Measurements from ENCODE around the gene PARP12.

DNA sequence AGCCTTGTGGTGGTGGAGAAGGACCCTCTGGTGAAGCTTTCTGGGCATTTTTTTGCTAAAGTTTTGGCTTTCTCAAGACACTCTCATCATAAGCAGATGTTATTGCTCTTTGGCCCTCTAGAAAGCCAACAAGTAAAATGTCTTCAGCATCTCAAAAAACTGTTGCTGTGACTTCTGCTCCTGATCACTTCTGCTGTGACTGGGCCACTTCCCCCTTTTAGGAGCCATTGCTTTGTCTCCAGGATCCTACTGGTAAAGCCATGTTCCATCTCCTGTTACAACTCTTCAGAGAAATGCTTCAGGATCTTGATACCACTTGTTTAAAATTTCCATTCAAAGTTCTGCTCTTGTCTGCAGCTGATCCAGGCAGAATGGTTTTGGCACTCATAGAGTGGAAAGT lies 10.9 kb downstream of the PARP12 start:
- TF ChIP-seq, protein P1, sequence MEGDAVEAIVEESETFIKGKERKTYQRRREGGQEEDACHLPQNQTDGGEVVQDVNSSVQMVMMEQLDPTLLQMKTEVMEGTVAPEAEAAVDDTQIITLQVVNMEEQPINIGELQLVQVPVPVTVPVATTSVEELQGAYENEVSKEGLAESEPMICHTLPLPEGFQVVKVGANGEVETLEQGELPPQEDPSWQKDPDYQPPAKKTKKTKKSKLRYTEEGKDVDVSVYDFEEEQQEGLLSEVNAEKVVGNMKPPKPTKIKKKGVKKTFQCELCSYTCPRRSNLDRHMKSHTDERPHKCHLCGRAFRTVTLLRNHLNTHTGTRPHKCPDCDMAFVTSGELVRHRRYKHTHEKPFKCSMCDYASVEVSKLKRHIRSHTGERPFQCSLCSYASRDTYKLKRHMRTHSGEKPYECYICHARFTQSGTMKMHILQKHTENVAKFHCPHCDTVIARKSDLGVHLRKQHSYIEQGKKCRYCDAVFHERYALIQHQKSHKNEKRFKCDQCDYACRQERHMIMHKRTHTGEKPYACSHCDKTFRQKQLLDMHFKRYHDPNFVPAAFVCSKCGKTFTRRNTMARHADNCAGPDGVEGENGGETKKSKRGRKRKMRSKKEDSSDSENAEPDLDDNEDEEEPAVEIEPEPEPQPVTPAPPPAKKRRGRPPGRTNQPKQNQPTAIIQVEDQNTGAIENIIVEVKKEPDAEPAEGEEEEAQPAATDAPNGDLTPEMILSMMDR (IDR thresholded peaks at IDR 0.05): no peak
- TF ChIP-seq POLR2A (IDR thresholded peaks at IDR 0.05) (no peak), EP300 (IDR thresholded peaks at IDR 0.05) (no peak)

Data from ovary (tissue), 3 donors.